Stimulated activated CD4-positive, alpha-beta T cell treated with anti-CD3 and anti-CD28 coated beads, Interleukin-4, amount 100 ng/mL, for 48 hours (primary cell): ENCODE results near the gene ZNF628.
A peak's percentile ranks its signal among the peaks of the same experiment; 100 is the strongest.
"Not testable (repeated sequence)": the region's sequence is repeated elsewhere in the genome, so short reads cannot be mapped to it uniquely, and the experiment has no call there.

Source experiments
- DNase-seq, 2 donors: peaks; one replicate each; pipeline ENCODE4 v3.0.0-alpha.2; 2020; ENCODE audit warnings: low read depth in 2 of 2

Gene ZNF628

DNA sequence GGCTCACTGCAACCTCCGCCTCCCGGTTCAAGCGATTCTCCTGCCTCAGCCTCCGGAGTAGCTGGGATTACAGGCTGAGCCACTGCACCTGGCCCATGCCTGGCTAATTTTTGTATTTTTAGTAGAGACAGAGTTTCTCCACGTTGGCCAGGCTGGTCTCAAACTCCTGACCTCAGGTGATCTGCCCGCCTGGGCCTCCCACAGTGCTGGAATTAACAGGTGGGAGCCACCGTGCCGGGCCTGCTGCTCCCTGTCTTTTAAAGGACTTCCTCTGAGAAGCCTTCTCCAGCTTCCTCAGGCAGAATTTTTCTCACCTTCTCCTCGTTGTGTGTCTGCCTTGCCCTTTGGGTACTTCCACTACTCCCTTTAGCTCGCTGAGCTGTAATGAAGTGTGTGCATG, 20.4 kb downstream of the ZNF628 start:
- not testable (repeated sequence) for DNase-seq

DNA sequence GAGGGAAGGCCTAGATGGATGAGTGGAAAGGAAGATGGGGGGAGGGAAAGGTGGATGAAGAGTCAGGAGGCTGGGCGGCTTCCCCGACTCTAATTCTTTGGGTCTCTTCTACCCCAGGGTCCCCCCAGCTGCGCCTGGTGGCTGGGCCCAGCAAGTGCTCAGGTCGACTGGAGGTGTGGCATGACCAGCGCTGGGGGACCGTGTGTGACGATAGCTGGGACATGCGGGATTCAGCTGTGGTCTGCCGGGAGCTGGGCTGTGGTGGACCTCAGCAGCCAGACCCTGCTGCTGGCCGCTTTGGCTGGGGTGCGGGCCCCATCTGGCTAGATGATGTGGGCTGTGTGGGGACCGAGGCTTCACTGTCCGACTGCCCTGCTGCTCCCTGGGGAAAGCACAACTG, 21.3 kb downstream of the ZNF628 start:
- no peak for DNase-seq

DNA sequence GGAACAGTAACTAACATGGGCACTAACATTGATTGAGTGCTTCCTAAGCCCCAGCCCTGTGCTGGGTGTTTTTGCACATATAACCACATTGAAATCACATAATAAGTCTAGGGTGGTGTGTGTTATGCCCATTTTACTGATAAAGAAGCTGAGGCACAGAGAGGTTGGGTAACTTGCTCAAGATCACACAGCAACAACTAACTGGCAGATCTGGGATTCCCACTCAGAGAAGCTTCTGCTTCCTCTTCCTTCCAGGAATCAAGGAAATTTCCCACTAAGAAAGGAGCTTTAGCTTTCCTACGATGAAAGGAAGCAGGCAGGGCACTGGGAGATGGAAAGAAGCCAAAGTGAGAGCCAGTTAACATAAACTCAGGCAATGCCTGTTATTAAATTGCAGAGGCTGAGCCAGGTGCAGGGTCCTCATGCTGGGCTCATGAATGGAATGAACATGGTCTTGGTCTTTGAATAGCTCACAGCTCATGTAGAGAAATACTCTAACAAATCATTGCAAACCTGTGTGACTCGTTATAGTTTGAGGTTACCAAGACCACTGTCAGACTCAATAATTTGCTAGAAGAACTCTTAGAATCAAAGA, 21.9 kb downstream of the ZNF628 start:
- DNase-seq, result no peak

DNA sequence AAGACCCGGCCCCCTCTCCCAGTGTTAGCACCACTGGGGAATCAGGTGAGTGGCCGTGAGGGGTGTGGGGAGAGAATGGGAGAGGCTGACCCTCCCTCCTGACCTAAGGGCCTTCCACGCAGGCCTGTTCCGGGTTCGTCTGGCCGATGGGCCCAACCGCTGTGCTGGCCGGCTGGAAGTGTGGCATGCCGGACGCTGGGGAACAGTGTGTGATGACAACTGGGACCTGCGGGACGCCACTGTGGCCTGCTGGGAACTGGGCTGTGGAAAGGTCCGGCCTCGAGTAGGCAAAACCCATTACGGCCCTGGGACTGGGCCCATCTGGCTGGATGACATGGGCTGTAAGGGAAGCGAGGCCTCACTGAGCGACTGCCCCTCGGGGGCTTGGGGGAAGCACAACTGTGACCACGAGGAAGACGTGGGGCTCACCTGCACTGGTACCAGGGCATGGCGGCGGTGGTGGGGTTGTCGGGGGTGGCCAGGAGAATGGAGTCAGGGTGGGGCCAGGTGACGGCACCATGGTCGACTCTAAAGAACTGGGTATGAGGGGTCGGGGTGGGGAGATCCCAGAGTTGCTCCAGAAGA, 24.0 kb downstream of the ZNF628 start:
- DNase-seq, result no peak

DNA sequence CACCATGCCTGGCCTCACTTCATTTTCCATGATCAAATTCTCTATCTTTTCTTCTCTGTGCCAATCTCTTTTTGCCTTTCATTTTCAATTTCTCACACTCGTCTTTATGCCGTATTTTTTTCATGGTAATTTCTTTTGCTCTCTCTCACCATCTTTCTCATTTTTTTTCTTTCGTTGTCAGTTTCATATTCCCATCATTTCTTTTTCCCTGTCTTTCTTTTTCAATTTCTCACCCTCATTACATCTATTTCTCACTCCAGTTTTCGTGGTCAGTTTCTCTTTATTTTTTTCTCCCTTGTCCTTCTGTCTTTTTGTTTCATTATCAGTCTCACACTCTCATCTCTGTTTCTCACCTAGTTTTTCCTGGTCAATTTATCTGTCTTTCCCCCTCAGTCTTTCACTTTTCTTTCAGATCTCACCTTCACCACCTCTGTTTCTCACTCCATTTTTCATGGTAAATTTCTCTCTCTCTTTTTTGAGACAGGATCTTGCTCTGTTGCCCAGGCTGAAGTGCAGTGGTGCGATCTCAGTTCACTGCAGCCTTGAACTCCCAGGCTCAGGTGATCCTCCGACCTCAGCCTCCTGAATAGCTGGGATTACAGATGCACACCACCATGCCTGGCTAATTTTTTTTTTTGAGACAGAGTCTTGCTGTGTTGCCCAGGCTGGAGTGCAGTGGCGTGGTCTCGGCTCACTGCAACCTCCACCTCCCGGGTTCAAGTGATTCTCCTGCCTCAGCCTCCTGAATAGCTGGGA, 26.0 kb downstream of the ZNF628 start:
- DNase-seq, result no peak

DNA sequence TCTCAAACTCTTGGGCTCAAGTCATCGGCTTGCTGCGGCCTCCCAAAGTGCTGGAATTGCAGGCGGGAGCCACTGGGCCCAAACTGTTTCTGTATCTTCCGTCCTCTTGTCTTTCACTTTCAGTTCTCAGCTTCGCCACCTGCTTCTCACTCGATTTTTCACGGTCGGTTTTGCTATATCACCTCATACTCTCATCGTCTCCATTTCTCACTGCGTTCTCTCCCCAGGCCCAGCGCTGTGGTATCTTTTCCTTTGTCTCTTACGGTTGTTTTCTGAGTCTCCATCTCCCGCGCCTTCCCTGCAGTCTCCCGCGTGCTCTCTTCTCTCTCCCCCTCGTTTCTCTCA, 26.7 kb downstream of the ZNF628 start:
- no peak for DNase-seq

DNA sequence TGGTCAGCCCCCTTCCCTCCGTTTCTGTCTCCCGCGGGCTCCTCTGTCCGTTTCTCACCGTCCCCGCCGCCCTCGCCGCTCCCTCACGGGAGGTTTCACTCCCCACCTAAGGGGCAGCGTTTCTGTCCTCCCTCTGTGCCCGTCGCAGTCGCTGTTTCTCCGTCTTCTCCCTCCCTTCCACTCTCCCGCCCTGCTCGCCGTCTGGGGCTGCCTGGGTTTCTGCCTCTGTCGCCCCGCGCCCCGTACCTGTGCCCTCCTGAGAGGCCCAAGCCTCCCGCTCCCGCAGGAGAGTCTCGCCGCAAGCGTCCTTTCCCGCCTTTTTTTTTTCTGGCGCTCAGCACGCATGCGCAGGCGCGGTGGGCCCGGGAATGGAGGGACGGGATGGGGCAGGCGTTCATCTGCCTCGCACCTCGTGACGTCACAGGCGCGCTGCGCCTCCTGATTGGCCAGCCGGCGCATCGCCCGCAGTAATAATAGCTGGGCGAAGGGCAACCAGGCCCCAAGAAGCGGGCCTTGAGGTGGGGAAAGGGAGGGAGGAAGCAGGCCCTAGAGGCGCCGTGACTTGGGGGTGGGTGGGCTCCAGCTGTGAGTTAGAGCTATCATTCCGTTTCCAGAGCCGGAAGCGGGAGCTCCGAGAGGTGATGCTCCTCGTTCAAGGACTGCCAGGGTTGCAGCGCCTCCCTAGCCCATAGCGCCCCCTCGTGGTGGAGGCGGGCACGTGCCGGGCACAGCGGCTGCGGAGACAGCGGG, 27.3 kb downstream of the ZNF628 start:
- peak; percentile 90 to 97 for DNase-seq

DNA sequence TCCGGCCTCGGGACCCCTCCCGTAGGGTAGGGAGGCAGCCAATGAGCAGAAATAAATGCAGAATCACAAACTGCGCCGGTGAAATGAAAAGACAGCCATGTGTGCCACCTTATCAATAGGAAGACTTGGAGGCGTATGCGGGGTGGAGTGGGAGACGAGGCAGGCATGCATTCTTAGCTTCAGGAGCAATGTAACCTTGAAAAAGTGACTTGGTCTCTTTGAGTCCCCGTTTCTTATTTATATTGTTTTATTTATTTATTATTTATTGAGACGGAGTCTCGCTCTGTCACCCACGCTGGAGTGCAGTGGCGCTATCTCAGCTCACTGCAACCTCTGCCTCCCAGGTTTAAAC, 27.8 kb downstream of the ZNF628 start:
- DNase-seq, result no peak

DNA sequence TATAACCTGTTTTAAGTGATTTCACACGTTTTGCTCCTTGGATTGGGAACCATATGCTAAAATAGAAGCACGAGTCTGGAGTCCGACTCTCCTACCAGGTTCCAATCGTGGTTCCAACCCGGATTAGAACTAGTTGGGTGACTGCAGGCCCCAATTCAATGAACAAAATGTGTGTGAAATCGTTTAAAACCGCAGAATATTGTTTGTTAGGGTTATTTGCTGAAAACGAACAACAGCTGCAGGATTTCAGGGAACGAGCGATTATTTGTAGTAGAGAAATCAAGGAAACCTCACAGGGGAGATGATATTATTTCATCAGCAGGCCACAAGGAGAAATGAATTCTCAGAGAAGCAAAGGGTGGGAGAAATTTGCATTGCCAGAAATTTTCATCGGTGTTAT, 28.6 kb downstream of the ZNF628 start:
- no peak for DNase-seq

DNA sequence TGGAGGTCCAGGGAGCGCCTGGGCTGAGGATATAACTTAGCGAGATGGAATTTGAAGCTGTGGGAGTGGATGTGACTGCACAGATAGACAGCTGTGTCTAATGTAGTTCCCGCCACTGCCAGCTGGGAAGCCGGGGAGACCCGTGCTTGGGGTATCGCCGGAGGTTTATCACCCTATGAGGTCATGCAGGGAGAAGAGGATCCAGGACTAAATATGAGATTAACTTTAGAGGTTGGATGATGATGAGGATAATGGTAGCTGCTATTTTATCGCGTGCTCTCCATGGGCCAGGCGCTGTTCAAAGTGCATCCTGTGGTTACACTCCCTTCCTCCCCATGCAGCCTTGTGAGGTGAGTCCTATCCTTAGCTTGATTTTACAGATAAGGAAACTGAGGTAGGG, 31.7 kb downstream of the ZNF628 start:
- DNase-seq, result no peak

DNA sequence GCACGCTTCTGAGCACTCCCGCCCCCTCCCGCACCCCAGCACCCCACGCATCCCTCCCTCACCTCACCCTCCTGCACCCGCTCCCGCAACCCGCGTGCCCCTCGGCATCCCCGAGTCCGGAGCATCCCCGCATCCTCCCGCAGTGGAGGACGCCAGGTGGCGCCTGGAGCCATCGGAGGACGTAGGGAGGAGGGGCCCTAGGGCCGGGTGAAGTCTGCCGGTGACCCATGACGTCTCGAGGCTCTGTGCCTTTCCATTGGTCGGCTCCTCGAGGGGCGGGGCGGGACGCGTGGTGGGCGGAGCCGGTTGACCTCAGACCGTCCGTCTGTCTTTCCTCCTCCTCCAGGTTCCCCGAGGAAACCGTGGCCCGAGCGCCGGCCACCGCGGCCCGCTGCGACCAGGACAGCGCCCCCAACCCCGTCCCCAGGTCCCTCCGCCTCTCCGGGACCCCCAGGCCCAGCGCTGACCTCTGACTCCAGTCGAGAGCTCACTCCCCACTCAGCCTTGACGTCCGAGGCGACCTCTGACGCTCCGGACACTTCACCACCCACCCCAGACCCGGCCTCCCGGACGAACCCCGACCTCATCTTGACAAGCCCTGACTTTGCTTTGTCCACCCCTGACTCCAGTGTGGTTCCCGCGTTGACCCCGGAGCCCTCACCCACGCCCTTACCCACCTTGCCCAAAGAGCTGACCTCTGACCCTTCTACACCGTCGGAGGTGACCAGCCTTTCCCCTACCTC, 40.6 kb downstream of the ZNF628 start:
- DNase-seq, result peak; percentile 87 to 92

DNA sequence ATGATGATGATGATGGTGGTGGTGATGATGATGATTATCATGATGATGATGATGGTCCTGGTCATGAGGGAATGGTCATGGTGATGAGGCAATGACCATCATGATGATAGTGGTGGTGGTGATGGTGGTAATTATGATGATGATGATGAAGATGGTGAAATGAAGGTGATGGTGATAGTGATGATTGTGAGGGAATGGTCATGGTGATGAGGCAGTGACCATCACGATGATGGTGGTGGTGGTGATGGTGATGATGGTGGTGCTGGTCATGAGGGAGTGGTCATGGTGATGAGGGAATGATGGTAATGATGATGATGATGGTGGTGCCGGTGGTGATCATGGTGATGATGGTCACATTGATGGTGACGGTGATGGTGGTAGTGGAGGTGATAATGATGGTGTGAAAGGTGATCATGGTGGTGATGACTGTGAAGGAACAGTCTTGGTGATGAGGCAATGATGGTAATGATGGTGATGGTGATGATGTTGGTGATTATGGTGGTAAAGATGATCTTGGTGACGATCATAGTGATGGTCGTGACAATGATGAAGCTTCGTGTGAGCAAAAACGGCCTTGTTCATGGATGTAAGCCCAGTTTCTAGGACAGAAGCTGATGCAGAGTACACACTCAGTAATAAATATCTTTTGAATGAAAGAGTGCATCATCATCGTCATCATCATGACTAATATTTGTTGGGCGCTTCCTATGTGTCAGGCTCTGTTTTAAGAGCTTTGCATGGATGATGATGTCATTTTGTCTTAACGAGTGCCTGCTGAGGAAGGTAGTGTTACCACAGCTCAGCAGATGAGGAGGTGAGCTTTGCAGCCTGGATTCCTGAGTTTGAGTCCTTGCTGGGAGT, 43.3 kb downstream of the ZNF628 start:
- DNase-seq, result no peak

DNA sequence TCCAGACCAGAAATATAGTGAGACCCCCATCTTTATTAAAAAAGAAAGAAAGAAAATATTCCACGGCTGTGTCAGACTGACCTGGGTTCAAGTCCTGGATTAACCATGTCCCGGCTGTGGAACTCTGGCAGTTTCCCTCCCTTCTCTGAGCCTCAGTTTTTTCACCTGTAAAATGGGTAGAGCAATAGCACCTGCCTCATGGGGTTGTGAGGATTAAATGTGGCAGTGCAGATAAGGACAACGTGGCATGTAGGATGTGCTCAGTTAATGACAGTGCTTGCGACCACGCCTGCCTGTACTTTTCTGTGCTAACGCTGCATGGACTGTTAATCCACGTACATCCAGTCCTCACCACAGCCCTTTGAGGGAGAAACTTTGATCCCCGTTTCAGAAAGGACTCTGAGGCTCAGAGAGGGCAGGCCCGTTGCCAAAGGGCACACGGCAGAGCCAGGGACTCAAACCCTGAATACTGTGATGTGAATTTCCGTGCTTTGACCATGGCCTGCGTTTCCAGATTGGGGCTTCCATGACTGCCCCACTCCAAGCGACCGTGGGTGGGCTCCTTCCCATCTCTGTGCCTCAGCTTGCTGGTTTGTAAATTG, 44.4 kb downstream of the ZNF628 start:
- DNase-seq, result no peak

DNA sequence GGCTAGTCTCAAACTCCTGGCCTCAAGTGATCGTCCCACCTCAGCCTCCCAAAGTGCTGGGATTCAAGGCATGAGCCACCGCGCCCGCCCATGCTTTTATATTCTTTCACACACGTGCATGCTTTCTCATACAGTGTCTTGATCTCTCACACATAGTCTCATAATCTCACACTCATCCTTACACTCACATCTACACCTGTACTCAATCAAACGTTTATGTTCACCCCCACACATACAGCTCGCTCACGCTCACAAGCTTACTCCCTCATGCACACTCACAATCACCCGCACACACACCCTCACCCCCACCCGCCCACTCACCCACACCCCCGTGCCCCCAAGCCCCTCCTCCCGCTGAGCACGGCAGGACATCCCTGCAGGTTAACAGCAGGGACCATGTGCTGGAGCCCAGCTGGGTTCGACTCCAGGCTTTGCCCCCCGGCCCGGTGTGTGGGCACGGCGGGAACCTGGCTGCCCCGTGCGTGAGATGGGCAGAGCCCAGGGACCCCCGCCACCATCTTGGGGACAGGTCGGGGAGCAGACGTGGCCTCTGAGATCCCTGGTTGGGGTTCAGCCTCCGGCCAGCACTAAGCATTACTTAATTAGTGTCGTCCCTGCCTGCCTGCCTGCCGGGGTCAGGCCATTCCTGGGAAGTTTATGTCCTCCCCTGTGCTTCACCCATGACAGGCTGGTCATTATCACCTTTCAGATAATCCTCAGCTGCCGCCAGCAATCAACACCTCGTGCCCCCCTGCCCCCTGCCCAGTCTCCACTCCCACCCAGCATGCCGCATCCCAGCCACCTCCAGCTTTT, 49.1 kb downstream of the ZNF628 start:
- DNase-seq, result no peak

DNA sequence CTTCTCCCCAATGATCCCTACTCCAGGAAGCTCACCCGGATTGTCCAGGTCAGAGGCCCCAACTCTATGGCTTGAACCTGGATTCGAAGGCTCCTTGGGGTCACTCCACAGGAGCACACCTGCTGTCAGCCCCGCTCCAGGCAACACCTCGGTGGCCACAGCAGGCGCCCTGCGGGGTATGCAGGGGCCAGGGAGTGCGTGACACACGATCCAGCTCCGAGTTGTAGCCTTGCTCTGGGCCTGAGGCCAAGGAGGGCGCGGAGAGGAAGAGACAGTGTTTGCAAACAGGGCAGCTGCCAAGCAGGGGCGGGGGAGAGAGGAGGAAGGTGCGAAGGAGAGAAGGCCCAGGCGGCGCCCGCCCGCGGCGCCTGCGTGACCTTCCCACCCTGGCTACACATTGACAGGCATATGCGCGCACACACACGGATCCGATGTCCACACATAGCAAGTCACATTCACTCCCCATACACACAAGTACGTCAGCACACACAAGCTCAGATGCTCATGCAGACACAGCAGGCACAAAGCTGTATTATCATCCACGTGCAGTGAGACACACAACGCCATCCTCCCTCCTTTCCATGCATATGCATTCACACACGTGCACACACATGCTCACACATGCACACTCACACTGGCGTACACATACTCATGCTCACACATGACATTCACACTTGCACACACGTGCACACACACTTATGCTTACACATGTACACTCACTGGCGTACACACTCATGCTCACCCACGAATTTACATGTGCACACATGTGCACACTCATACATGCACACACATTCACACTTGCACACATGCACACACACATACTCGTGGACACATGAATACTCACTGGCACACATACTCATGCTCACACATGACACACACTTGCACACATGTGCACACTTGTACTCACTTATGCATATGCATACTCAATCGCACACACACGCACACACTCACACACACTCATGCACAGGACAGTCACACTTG, 50.1 kb downstream of the ZNF628 start:
- DNase-seq, result no peak

DNA sequence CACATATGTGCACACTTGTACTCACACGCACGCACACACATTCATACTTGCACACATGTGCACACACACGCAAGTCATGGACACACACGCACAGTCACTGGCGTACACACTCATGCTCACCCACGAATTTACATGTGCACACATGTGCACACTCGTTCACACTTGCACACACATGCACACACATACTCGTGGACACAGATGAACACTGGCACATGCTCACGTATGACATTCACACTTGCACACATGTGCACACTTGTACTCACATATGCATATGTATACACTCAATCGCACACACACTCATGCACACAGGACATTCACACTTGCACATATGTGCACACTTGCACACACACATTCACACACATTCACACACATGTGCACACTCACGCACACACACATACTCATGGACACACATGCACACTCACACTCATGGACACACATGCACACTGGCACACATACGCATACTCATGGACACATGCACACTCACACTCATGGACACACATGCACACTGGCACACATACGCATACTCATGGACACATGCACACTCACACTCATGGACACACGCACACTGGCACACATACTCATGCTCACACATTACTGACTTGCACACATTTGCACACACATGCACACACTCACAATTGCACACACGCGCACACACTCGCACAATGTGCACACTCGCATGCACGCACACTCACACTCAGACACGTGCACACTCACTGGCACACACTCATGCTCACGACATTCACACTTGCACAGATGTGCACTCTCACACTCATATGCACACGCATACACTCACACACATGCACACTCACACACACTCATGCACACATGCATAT, 51.0 kb downstream of the ZNF628 start:
- DNase-seq, result no peak

DNA sequence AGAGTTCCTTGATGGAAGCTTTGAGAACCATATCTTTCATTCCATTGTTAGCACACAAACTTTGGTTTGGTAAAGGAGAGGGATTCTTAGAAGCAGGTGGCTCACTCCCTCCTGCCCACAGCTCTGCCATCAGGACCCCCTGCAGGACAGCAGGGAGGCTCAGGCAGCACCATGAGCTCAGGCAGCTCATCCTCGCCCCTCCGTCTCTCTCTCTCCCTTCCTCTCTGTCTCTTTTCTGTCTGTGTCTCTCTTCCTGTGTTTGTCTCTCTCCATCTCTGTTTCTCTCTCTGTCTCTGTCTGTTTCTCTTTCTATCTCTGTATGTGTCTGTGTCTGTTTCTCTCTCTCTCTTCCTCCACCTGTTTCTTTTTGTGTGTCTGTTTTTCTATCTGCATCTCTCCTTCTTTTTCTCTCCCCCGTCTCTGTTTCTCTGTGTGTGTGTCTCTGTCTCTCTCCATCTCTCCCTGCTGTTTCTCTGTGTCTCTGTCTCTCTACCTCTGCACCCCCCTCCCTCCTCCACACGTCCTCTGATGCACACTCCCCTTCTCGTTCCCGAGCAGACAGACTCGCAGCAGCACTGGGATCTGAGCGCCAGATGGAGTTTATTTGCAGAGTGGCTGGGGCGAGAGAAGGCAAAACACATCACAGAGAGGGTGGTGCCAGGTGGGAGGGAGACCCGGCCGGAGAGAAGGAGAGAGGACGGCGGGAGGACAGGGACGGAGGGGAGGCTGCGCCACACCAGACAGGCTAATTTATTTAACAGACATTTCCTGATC, 51.8 kb downstream of the ZNF628 start:
- DNase-seq, result no peak
